Mucosa of descending colon (tissue), 3 donors: ENCODE measurements around the gene KIAA1614. TPM values are rescaled to one million over a fixed set of nuclear protein-coding genes. Genes with fewer than 3 reads are reported as not detected.
"Not testable (repeated sequence)": the region's sequence is repeated elsewhere in the genome, so short reads cannot be mapped to it uniquely, and the experiment has no call there.

Experiments used
- ATAC-seq: fragments of 200-7000 bp; cut with Tn5 transposase; one replicate; pipeline ENCODE4 v1.9.1; 2020; ENCODE audit warnings: mild to moderate bottlenecking, moderate library complexity
- DNase-seq, 3 donors: peaks; one replicate each; pipeline ENCODE4 v3.0.0-alpha.2; 2020
- H3K36me3 ChIP-seq: fragments of 200-600 bp; one replicate; pipeline ENCODE4 v1.8.0; 2021; ENCODE audit warnings: low read depth, mild to moderate bottlenecking
- H3K4me1 ChIP-seq: fragments of 200-600 bp; one replicate; pipeline ENCODE4 v1.8.0; 2021; ENCODE audit warnings: low read depth, mild to moderate bottlenecking
- H3K4me3 ChIP-seq: fragments of 200-600 bp; one replicate; pipeline ENCODE4 v1.8.0; 2021; ENCODE audit warnings: mild to moderate bottlenecking
- H3K9me3 ChIP-seq: fragments of 200-600 bp; one replicate; pipeline ENCODE4 v1.8.0; 2021; ENCODE audit warnings: mild to moderate bottlenecking
- CTCF ChIP-seq: fragments of 200-600 bp; IDR thresholded peaks from one replicate; pipeline ENCODE4 v1.8.0; 2022; ENCODE audit warnings: antibody characterized with exemption, mild to moderate bottlenecking
- intact Hi-C, 2 donors: fragments of 100-400 bp; cut with DNase I in 1 of 2; cut with micrococcal nuclease in 1 of 2; formaldehyde crosslinking; loops; one replicate each; pipeline versions ENCODE4 v1.11.0 to v1.11.1; 2022; cut with DNase I, micrococcal nuclease
- total RNA-seq, 3 donors: library from RNA; stranded (reverse); fragmentation: NEBNext Ultra II Directional in 2 of 3; extraction: Animal tissue kit (Norgen Biotek cat#: 25700) in 2 of 3; gene quantifications; one replicate each; pipeline versions ENCODE4 v1.2.1 to v1.2.4, GENCODE V29; 2021 to 2023
- donor health status: DM: no; HTN: no; CAD: no; lungs with moderate emphysema.
- donor health status: DM: no; HTN: no; CAD: no.
- donor health status: DM: no; HTN: yes; CAD: no.

Gene KIAA1614
- total RNA-seq, 3 donors from 2014 or later = 1.2 to 11.1 (median 2.0) TPM

- intact Hi-C loops = no loop called here
- no peak for TF ChIP-seq CTCF
- Histone ChIP-seq H3K4me1 (no peaks in the 10 kb centered on the region), H3K9me3 (no peaks in the 10 kb centered on the region), H3K36me3 (no peaks in the 10 kb centered on the region), H3K4me3 (no peak overlapping the region)
- ATAC-seq (no peak), DNase-seq (no peak)
Measured at GRCh38 chr1:180964595-180964994, 51.9 kb downstream of the KIAA1614 start.

- Histone ChIP-seq H3K4me3 (no peak overlapping the region), H3K9me3 (no peaks in the 10 kb centered on the region), H3K4me1 (no peaks in the 10 kb centered on the region), H3K36me3 (no peaks in the 10 kb centered on the region)
- DNase-seq (no peak), ATAC-seq (no peak)
- intact Hi-C loops = no loop called here
- no peak for TF ChIP-seq CTCF
Measured at GRCh38 chr1:180966312-180966711, 53.6 kb downstream of the KIAA1614 start.

- TF ChIP-seq CTCF = no peak
- H3K9me3 ChIP-seq = no peaks in the 10 kb centered on the region
- H3K4me3 ChIP-seq = no peak overlapping the region
- DNase-seq = no peak
- H3K4me1 ChIP-seq = no peaks in the 10 kb centered on the region
- ATAC-seq = no peak
- intact Hi-C loops = no loop called here
- H3K36me3 ChIP-seq = no peaks in the 10 kb centered on the region
Measured at GRCh38 chr1:180966744-180967536, 54.2 kb downstream of the KIAA1614 start.

- TF ChIP-seq CTCF = no peak
- no peaks in the 10 kb centered on the region for H3K9me3 ChIP-seq
- H3K4me1 ChIP-seq = no peaks in the 10 kb centered on the region
- ATAC-seq = no peak
- no peaks in the 10 kb centered on the region for H3K36me3 ChIP-seq
- DNase-seq = no peak
- H3K4me3 ChIP-seq = no peak overlapping the region
- intact Hi-C loops = no loop called here
Measured at GRCh38 chr1:180967558-180967957, 54.9 kb downstream of the KIAA1614 start.

GRCh38 chr1:180968834-180969233 is 56.1 kb downstream of the KIAA1614 start:
- H3K4me1 ChIP-seq, ATAC-seq, H3K36me3 ChIP-seq, H3K9me3 ChIP-seq, DNase-seq, intact Hi-C loops, H3K4me3 ChIP-seq: not testable (repeated sequence)

- H3K36me3 ChIP-seq = no peaks in the 10 kb centered on the region
- no peak overlapping the region for H3K4me3 ChIP-seq
- H3K9me3 ChIP-seq = no peaks in the 10 kb centered on the region
- TF ChIP-seq CTCF = no peak
- intact Hi-C loops = no loop called here
- H3K4me1 ChIP-seq = no peaks in the 10 kb centered on the region
- no peak for ATAC-seq
- DNase-seq = no peak
Measured at GRCh38 chr1:180969434-180969833, 56.7 kb downstream of the KIAA1614 start.
